Amniotic stem cell (primary cell): Measurements from ENCODE around the gene STK32B.

Experiments
- DNase-seq: peaks from one replicate; lab custom pipeline; 2025; lab: John Stamatoyannopoulos, UW

STK32B gene

DNA sequence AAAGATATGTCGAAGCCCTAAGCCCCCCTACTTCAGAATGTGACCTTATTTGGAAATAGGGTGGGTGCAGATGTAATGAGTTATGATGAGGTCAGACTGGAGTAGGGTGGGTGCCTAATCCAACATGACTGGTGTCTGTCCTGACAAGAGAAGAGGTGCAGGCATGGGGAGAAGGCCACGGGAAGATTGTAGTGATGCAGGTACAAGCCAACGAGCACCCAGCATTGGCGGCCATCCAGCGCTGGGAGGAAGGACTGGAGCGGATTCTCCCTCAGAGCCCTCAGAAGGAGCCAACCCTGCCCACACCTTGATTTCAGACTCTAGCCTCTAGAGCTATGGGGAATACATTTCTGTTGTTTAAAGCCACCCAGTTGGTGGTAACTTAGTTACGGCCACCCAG is 419.9 kb downstream of the STK32B start:
- no peak for DNase-seq

DNA sequence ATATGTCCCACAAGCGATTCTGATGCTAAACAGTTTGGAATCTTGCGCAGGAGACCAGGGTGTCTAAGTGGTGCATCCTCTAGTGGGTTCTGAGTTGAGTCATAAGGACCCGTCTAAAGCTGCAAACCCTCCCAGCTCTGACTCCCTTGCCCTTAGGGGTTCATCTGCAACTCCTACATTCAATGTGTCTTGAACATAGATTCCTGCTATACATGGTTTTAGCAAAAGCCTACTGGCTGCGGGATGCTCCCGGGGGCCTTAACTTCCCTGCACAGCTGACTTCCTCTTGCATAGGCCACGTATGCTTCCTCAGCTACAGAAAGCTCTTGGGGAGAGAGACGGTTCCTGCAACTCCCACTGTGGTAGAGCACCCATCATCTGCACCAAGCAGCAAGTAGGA is 420.4 kb downstream of the STK32B start:
- DNase-seq, result no peak

DNA sequence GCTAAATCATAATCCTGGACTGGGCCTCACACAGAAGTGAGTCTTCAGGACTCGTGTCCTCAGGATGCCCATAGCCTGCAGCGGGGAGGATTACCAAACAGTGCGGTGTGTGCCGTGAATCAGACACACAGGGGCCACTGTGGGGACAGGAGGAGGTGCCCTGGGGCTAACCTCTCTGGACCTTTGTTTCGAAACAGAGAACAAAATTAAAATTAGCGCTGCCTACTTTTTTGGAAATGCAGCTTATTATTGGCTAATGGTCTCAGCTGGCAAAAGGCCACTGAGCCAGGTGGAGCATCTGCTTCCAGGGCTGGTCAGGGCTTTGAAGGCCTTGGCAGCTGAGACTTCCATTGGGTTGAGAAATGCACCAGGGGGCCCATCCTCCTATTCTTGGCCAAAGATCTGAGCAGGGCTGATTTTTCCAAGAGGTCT is 420.9 kb downstream of the STK32B start:
- DNase-seq, result no peak

DNA sequence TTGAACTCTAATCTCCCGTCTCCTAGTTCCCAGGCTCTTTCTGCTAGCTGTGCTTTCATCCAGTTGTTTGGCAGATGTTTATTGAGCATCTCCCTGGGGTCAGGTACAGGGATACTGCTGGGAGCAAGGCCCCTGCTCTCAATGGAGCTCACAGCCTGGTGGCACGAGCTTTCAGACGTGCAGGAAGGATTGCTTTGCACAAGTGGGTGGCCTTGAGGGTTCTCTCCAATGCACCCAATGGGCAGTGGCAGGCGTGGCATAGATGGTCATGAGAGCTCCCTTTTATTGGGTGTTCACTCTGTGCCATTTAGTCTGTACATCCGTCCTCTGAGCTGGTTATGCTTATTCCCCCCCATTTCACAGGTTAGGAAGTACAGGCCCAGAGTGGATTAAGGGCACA is 421.8 kb downstream of the STK32B start:
- DNase-seq, result no peak

DNA sequence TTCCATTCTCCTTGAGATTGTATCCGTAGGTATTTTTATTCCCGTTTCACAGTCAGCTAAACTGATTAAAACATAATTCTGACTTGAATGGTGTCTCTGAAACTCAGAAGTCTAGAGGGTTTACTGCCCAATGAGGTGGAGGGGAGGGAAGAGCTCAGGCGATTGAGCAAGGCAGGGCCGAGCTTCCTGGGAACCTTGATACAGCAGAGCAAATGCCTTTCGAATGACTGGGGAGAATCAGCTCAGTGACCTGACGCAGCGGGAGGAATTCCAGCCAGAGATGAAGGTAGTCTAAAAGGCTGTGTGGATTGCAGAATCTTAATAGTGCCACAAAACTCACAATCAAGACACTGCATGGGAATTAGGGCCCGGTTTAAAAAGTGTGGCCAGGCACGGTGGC is 423.5 kb downstream of the STK32B start:
- DNase-seq, result no peak

DNA sequence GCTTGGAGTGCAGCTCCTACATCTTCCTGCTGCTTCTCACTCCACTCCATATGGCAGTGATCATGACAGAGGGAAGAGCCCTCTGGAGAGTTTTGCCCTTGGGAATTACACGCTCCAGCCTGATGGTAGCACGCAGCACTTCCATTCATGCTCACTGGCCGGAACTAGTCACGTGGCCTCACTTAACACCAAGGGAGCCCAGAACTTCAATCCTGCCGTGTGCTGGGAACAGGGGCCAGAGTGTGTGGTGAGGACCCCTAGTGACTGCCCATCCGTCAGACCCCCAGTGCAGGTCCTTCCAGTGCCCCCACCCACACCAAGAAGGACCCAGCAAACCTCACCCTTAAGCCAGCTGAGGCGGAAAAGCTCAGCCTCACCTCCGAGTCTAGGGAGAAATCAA is 426.3 kb downstream of the STK32B start:
- no peak for DNase-seq

DNA sequence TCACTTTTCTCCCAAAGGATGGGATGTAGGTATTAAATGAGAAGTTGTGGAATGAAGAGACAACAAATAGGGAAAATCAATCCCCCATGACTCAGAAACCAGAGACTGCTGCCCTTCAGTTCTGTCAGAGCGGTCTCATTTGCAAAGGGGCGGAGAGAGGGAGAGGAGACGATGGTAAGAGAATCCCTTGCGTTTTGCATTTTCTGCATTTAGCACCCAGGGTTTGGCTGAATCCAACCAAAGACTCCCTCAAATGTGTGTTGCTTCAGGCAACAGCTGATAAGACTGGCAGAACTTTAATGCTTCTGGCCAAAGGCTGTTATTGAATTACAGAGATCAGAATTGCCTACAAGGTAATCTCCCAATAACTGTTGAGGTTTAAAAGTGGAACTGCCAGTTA is 426.9 kb downstream of the STK32B start:
- DNase-seq, result no peak

DNA sequence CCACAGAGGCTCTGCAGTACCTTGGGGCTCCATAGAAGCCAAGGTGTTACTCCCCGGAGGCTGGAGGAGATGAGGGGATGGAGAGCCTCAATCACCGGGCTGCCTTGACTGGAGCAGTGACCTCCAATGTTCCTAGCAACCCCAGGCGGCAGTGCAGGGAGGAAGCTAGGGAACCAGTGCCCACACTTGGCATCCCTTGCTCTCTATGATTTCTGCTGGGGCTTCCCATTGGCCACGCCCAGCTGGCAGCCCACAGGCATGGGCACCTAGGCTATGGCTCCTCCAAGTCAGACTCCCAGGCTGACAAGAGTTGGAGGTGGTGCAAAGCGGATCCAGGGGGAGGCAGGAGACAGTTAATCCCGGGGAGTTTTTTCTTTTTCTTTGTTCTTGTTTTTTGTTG is 427.4 kb downstream of the STK32B start:
- no peak for DNase-seq

DNA sequence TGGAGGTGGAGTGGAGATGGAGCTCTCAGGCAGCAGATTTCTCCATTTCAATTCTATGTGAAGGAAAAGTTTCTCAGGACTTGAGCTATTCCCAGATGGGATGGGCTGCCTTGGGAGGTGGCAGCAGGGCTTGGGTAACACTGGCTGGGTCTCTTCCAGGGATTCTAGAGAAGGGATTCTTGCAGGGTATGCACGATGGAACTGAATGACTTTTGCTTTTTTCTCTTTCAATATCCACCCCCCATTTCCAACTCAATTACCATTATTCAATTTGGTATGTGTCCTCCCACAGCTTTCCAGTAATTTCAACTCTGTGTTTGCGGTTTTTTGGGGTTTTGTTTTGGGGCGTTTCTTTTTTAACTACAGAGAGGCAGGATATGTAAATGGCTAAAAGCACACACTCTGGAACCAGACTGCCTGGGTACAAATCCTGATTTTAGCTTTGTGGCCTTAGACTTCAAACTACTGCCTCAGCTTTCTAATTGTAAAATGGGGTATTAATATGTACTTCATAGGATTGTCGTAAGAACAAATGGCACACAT is 428.3 kb downstream of the STK32B start:
- DNase-seq, result no peak

DNA sequence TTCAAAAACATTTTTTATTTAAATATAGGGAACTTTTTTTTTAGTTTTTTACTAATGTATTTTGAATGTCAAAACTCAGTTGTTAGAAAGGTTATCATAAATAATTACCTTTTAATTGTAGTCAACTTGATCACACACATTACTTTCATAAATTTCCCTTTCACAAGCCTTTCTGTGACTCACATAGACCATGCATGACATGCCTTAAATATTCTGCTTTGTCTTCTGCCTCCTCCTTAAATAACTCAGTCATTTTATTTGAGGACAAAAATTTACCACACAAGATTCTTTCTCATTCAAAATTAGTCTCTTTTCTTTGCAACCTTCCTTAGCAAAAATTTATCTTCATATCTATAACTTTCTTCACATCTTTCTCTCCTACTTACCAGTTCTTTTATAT is 437.1 kb downstream of the STK32B start:
- DNase-seq, result no peak

DNA sequence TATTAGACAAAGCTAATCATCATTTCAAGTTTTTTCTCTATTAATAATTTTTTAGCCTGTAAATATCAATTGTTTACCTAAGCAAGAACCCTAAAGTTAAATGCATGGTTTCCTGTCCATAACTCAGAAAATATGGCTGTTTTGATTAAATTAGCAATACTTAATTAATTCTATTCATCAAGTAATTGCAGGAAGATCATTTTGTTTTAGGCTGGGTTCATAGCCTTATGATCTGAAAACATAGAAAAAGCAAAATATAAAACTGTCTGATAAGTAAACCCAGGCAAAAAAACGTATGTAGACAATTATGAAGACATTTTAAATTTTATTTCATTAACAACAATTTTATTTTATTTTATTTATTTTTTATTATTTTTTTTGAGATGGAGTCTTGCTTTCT is 438.0 kb downstream of the STK32B start:
- no peak for DNase-seq

DNA sequence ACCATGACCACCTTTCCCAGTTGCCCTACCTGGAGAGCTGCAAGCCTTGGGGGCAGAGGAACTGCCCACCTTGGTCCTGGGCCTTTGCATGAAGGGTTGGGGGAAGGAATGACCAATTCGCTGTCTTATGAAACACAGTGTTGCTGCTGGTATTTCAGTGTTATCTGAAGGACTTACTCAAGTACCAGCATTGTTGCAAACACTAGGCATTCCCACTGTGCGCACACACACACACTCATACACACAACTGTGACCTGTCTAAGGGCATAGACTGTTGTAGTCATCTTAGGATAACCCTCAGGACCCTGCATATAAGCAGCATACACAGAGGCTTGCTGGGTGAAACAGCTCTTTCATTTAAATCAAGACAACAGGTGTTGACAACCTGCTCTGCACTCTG is 446.2 kb downstream of the STK32B start:
- no peak for DNase-seq

DNA sequence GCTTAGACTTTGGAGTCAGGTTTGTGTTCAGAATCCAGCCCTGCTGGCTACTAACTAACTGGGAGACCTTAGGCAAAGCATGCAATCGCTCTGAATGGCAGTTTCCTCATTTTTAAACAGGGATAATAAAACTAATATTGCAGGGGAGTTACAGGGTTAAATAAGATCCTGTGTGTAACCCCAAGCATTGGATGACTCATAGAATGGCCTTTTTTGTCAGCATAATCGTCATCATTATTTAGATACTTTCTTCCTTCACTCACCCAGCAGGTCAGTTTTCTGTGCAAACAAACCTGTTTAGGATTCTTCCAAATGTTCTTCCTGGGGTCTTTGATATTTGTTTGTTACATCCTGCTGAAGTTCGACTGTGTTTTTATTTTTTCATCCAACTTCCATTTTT is 448.9 kb downstream of the STK32B start:
- no peak for DNase-seq

DNA sequence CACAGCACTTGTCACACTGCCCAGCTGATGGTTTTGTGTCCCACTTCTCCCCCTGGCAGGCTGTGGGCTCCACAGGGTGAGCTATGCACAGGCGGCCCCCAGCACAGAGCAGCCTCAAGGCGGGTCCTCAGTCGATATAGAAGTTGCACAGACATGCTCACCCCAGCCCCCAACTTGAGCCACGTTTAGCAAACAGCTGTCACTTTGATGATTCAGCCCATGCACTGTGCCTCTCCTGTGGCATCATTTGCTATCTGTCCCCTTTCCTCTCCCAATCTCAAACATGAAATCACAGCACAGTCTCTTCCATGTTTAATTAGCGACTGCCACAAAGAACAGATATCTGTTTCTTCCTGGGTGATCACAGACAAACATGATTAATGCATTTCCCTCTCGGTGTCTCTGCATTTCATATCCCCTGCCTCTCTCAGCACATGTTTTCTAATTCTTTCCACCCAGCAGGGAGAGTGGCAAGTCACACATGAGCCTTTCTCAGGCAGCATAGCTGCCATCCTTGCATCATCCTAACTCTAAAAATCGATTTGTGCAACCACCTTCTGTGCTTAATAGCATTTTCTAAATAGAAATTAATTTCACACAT is 452.2 kb downstream of the STK32B start:
- DNase-seq, result no peak

DNA sequence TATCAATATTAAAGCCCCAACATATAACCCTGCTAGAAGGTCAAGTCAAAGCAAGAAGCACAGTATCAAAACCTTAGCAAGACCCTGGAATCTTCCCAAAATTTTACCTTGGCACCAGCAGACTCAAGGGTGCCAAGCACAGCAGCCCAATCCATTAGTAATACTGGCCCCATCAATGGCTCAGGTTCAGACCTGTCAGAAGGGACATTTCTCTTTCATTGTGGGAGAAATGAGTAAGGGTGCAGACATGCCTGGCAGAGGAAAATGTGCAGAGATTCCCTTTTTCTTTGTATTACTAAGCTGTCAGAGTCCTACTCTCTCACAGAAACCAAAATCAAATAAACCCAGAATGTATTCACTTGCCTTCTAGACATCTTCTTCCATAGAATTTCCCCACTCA is 453.2 kb downstream of the STK32B start:
- no peak for DNase-seq

DNA sequence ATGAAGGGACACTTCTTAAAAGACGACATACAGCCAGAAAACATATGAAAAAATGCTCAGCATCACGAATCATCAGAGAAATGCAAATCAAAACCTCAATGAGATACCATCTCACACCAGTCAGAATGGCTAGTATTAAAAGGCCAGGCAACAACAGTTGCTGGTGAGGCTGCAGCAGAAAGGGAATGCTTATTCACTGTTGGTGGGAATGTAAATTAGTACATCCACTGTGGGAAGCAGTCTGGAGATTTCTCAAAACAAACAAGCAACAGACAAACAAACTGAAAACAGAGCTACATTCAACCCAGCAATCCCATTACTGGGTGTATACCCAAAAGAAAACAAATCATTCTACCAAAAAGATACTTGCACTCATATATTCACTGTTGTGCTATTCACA is 459.2 kb downstream of the STK32B start:
- DNase-seq, result no peak

DNA sequence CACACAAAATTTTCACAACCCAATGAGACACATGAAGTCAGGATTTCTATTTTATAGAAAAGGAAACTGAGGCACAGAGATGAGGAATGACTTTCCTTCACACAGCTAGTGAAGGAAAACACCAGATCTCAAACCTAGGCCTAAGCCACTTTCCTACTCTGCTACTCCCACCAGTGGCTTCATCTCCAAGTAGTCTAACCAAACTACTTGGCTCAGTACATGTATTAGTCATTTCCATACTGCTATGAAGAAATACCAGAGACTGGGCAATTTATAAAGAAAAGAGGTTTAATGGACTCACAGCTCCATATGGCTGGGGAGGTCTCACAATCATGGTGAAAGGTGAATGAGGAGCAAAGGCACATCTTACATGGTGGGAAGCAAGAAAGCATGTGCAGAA is 460.5 kb downstream of the STK32B start:
- DNase-seq, result no peak

DNA sequence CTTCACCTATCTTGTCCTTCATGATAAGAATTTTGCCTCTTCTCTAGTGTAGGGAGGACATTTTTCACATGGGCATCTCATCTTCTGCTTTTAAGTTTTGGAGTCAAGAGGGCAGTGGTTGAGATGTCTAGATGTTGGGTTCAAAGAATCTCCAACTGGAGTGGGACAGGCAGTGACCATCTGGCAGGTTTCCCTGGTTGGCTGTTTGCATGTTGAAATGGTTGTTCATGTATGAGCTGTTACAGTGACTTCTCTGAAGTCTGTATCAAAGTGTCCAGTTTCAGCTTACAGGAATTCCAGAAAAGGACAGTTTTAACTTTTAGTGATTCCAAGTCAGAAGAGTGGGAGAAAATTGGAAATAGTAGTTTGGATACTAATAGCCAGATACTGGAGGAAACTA is 464.4 kb downstream of the STK32B start:
- no peak for DNase-seq

DNA sequence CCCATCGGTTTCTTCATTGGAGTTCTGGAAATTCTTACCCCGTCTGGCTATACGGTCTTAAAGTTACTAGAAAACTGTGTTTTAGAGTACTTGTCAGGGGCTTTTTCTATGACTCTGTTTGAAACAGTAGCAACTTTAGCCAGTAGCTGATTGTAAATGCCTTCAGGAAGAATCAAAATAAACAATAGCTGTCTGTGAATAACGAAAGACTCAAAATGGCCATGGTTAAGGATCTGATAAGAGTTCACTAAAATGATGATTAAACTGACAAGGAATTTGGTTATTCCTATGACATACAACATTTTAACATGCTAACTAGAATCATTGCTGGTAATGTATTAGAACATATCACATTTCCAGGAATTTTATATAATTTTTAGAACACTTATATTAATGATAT is 466.1 kb downstream of the STK32B start:
- no peak for DNase-seq

DNA sequence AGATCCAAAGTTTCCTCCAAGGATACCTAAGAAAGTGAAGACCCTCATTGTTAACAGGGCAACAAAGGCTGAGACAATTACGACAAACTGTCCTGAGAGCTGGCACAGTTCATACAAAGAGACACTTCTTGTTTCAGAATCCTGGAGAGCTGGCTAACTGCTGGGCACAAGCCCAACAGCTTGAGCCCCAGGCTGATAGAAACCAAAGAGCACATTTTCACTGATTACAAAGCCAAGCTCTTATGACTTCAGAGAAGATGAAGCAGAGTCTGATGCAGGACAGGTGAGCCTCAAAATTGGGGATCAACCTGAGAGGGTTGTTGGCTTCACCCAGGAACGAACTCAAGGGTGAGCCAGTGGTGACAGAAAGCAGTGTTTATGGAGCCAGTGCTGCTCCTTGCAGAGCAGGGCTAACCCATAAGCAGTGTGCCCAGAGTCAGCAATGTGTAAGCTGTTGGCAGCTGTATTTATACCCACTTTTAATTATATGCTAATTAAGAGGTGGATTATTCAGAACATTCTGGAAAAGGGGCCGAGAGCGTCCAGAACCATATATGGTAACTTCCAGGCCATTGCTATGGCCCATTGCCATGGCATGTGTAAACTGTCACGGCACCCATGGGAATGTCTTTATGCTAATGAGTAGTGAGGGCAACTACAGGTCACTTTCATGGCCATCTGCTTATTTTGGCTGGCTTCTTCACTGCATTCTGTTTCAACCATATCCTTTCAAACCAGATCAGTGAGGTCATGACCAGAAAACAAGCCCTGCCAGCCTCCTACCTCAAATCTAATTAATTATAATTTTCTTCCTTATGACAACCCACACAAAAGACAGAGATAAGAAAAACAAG is 473.4 kb downstream of the STK32B start:
- DNase-seq, result no peak

DNA sequence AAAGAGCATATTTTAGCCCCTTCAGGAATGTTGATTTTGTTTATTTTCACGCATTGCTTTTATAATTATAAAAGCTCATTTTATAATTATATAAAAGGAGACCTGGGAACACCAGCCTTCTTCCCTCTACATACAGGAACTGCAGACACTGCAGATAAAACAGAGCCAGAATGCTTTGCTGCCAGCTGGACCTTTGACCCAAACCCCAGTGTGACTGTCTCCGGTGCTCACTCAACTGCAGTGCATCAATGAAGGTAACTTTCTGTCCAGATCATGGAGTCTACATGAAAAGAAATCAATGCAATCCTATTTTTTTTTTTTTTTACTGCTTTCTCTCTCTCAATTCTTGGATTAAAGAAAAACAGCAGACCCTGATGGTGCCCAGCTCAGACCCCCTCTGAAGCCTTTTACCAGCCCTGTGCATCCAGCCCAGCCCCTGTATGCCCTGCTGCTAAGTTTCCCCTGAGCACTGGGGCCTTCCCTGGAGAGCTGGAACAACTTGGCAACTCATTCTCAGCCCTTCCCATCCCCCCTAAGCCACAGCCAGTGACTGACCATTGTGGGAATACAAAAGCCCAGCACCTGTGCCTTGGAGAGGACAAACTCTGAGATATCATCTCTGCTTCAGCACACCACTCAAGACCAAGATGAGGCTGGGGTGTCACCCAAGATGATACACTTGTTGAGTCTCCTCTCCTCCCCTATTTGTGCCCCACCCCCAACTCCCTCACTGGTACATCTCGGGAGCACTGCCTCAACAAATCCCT is 475.0 kb downstream of the STK32B start:
- DNase-seq, result no peak

DNA sequence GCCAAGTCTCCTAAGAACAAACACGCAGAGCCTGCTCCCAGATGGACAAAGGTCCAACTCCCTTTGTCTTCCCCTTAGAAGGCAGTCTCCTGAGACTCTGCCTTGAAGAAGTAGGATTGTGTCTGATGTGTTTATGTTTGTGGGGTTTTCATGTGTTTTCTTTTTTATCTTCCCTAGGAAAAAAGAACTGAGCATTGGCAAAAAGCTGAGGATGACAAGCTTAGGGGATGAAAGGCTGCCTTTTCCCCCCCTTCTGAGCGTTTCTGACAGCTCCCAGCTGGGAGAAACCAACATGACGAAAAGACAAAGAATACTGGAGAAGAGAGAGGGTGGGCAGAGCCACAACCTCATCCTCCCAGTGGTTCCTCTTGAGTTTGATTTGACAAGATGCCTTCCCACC is 475.9 kb downstream of the STK32B start:
- no peak for DNase-seq

DNA sequence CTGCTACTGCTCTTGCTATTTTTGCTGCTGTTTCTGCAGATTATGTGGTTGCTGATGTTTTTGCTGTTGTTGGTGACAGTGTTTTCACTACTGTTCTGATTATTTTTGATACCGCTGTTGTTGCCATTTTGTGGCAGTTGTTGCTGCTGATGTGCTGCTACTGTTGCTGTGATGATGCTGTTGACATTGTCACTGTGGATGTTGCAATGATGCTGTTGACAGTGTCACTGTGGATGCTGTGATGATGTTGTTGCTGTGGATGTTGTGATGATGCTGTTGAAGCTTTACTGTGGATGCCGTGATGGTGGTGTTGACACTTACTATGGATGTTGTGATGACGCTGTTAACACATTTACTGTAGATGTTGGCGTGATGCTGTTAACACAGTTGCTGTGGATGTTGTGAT is 476.8 kb downstream of the STK32B start:
- DNase-seq, result no peak
